ENCODE measurements around the gene ANTXR1. TPM values are rescaled to one million over a fixed set of nuclear protein-coding genes. Genes with fewer than 3 reads are reported as not detected.

The ANTXR1 gene
- total and polyA plus RNA-seq, 2 experiments from 2014 or later, result 29.1 to 34.7 TPM

DNA sequence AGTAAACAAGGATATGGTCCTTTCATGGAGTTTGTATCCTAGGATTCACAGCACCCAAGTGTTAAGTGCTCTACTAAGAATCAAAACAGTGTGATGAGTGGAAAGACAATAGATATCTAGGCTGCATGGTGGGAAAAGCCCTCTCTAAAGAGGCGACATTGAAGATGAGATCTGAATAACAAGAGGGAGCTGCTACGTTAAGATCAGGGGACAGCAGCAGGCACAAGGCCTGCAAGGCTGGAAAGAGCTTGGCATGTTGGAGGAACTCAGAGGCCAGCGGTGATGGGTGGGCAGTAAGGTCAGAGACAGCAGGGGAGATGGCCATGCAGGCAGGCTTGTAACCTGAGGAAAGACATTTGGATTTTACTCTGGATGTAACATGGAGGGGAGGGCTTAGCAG is 196.5 kb downstream of the ANTXR1 start:
- H3K27ac ChIP-seq, result no peak overlapping the region
- H3K79me2 ChIP-seq, result no peaks in the 10 kb centered on the region
- WGBS (ENCODE audit: low lambda C conversion rate, missing lambda C conversion rate), result 75% methylated on average over 3 of the region's 3 CpGs
- no peak overlapping the region for H3K4me2 ChIP-seq
- H3K4me3 ChIP-seq, result no peak overlapping the region
- no peak overlapping the region for H2AFZ ChIP-seq
- no peaks in the 10 kb centered on the region for H4K20me1 ChIP-seq (ENCODE audit: insufficient read depth, poor library complexity, severe bottlenecking)
- no peaks in the 10 kb centered on the region for H3K9me2 ChIP-seq (replicated peaks; ENCODE audit: insufficient read depth)
- H3K9me3 ChIP-seq (ENCODE audit: low read depth), result no peaks in the 10 kb centered on the region
- H3K27me3 ChIP-seq, result no peaks in the 10 kb centered on the region
- no peaks in the 10 kb centered on the region for H3K4me1 ChIP-seq (ENCODE audit: insufficient read depth)
- TF ChIP-seq EZH2phosphoT487 (IDR thresholded peaks at IDR 0.05; ENCODE audit: low read depth, severe bottlenecking, unreplicated experiment), result no peak
- no peak for TF ChIP-seq EZH2 (IDR thresholded peaks at IDR 0.05; ENCODE audit: borderline replicate concordance)
- TF ChIP-seq CTCF (IDR thresholded peaks at IDR 0.05; ENCODE audit: poor library complexity), result no peak
- no peaks in the 10 kb centered on the region for H3K36me3 ChIP-seq (replicated peaks; ENCODE audit: insufficient read depth, low read depth)
- DNase-seq (ENCODE audit: low spot score), result no peak

DNA sequence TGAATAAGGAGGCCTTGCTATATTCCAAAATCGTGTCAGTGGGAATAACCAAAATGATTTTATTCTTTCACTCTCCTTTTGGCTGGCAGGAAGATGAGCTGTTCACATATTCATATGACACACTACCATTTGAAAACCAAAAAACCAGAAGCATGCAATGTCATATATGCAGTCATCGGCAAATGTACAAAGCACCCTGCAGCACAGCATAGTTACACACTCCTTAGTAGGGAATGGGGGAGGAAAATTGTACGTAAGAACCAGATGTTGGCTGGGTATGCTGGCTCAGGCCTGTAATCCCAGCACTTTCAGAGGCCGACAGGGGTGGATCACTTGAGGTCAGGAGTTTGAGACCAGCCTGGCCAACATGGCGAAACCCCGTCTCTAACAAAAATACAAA is 197.4 kb downstream of the ANTXR1 start:
- no peak overlapping the region for H3K27ac ChIP-seq

GRCh38 chr2:69211048-69211447 is 198.1 kb downstream of the ANTXR1 start:
- Histone ChIP-seq H3K27ac (no peak overlapping the region), H3K36me3 (replicated peaks; ENCODE audit: insufficient read depth, low read depth) (no peaks in the 10 kb centered on the region), H4K20me1 (ENCODE audit: insufficient read depth, poor library complexity, severe bottlenecking) (no peaks in the 10 kb centered on the region)

More for the DNA sequence above, 197.4 kb downstream of the ANTXR1 start:
- no peaks in the 10 kb centered on the region for H4K20me1 ChIP-seq (ENCODE audit: insufficient read depth, poor library complexity, severe bottlenecking)
- H3K9me3 ChIP-seq (ENCODE audit: low read depth), result no peaks in the 10 kb centered on the region
- H3K4me2 ChIP-seq, result no peak overlapping the region
- TF ChIP-seq EZH2phosphoT487 (IDR thresholded peaks at IDR 0.05; ENCODE audit: low read depth, severe bottlenecking, unreplicated experiment) (no peak), CTCF (IDR thresholded peaks at IDR 0.05; ENCODE audit: poor library complexity) (no peak), EZH2 (IDR thresholded peaks at IDR 0.05; ENCODE audit: borderline replicate concordance) (no peak)
- no peaks in the 10 kb centered on the region for H3K79me2 ChIP-seq
- H3K27me3 ChIP-seq, result no peaks in the 10 kb centered on the region
- H2AFZ ChIP-seq, result no peak overlapping the region
- no peaks in the 10 kb centered on the region for H3K4me1 ChIP-seq (ENCODE audit: insufficient read depth)
- no peak overlapping the region for H3K4me3 ChIP-seq
- no peaks in the 10 kb centered on the region for H3K36me3 ChIP-seq (replicated peaks; ENCODE audit: insufficient read depth, low read depth)
- H3K9me2 ChIP-seq (replicated peaks; ENCODE audit: insufficient read depth), result no peaks in the 10 kb centered on the region
- DNase-seq (ENCODE audit: low spot score), result no peak
- 90% methylated on average over 6 of the region's 6 CpGs for WGBS (ENCODE audit: low lambda C conversion rate, missing lambda C conversion rate)

More at GRCh38 chr2:69211048-69211447, 198.1 kb downstream of the ANTXR1 start:
- Histone ChIP-seq H3K27me3 (no peaks in the 10 kb centered on the region), H3K9me2 (replicated peaks; ENCODE audit: insufficient read depth) (no peaks in the 10 kb centered on the region), H3K4me3 (no peak overlapping the region), H2AFZ (no peak overlapping the region), H3K4me1 (ENCODE audit: insufficient read depth) (no peaks in the 10 kb centered on the region), H3K9me3 (ENCODE audit: low read depth) (no peaks in the 10 kb centered on the region), H3K4me2 (no peak overlapping the region), H3K79me2 (no peaks in the 10 kb centered on the region)
- 90% methylated on average over 3 of the region's 3 CpGs for WGBS (ENCODE audit: low lambda C conversion rate, missing lambda C conversion rate)
- TF ChIP-seq CTCF (IDR thresholded peaks at IDR 0.05; ENCODE audit: poor library complexity), result no peak
- no peak for TF ChIP-seq EZH2 (IDR thresholded peaks at IDR 0.05; ENCODE audit: borderline replicate concordance)
- no peak for DNase-seq (ENCODE audit: low spot score)

Data from hepatocyte (in vitro differentiated cells).